Activated CD4-positive, alpha-beta memory T cell treated with anti-CD3 and anti-CD28 coated beads for 36 hours (primary cell): ENCODE results near the gene TRAPPC2L. TPM values are rescaled to one million over a fixed set of nuclear protein-coding genes. Genes with fewer than 3 reads are reported as not detected.

Experiments
- CTCF ChIA-PET: fragments of 350-600 bp; sonication (Branson Sonifier 250); formaldehyde crosslinking; loops from one replicate; lab custom pipeline; 2021; ENCODE audit warnings: antibody characterized with exemption, inconsistent platforms; lab: Charles Lee
- POLR2A ChIA-PET: fragments of 350-600 bp; sonication (Branson Sonifier 250); formaldehyde crosslinking; loops from one replicate; lab custom pipeline; 2021; ENCODE audit warnings: antibody characterized with exemption; lab: Charles Lee
- DNase-seq: peaks from one replicate; pipeline ENCODE4 v3.0.0-alpha.2; 2020
- H3K27ac Mint-ChIP-seq: one replicate; pipeline ENCODE4 v1.8.0; 2021; ENCODE audit warnings: mixed read lengths
- H3K27me3 Mint-ChIP-seq: one replicate; pipeline ENCODE4 v1.8.0; 2021; ENCODE audit warnings: mixed read lengths
- H3K36me3 Mint-ChIP-seq: one replicate; pipeline ENCODE4 v1.8.0; 2021; ENCODE audit warnings: mixed read lengths
- H3K4me1 Mint-ChIP-seq: one replicate; pipeline ENCODE4 v1.8.0; 2021; ENCODE audit warnings: low read depth, mixed read lengths
- H3K4me3 Mint-ChIP-seq: one replicate; pipeline ENCODE4 v1.8.0; 2021; ENCODE audit warnings: mild to moderate bottlenecking, mixed read lengths
- H3K9me3 Mint-ChIP-seq: one replicate; pipeline ENCODE4 v1.8.0; 2021; ENCODE audit warnings: mixed read lengths
- intact Hi-C: fragments of 100-400 bp; cut with micrococcal nuclease; formaldehyde crosslinking; loops from one replicate; pipeline ENCODE4 v1.15.1; 2023
- total RNA-seq, 2 experiments: library from RNA; stranded (reverse); gene quantifications; one replicate each; pipeline ENCODE4 v1.2.3, GENCODE V29; 2021

TRAPPC2L gene
- total RNA-seq, 2 experiments from 2014 or later: 63.6 to 71.5 TPM

- ChIA-PET POLR2A (no interaction called here), CTCF (no interaction called here)
- no peak for DNase-seq
- Mint-ChIP-seq H3K9me3 (no peaks in the 10 kb centered on the region), H3K27ac (no peak overlapping the region), H3K4me3 (no peak overlapping the region), H3K27me3 (peaks cover 6% of the 10 kb centered on the region), H3K4me1 (peaks cover 2% of the 10 kb centered on the region), H3K36me3 (no peaks in the 10 kb centered on the region)
- intact Hi-C loops: no loop called here
Measured at GRCh38 chr16:88875703-88876234, 18.8 kb downstream of the TRAPPC2L start.

DNA sequence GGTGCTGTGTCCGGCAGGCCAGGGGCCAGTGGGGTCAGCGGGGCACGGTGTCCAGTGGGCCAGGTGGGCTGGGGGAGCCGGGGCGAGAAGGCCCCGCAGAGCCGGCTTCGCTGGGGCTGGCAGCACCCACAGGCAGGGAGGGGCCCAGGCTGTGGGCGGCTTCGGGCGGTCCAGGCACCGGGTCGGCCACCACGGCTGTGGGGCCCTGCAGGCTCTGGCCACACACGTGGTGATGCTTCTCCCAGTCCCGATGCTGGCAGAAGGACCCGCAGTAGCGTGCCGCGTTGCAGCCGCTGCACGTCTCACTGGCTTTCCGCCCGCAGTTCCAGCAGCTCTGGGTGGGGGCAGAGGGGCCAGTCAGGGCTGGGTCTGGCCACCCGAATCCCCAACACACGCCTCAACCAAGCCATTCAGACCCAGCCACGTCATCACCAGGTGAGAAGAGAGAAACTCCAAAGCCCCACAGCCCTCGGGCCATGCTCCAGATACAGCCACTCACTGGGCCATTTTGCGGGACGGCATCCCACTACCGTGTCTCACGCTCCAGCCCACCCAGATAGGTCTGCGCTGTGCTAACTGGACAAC lies 20.1 kb downstream of the TRAPPC2L start:
- no peaks in the 10 kb centered on the region for H3K9me3 Mint-ChIP-seq
- no peaks in the 10 kb centered on the region for H3K4me1 Mint-ChIP-seq
- intact Hi-C loops: no loop called here
- no peak overlapping the region for H3K27ac Mint-ChIP-seq
- POLR2A ChIA-PET: no interaction called here
- H3K27me3 Mint-ChIP-seq: peaks cover 1% of the 10 kb centered on the region
- H3K4me3 Mint-ChIP-seq: no peak overlapping the region
- CTCF ChIA-PET: no interaction called here
- DNase-seq: no peak
- no peaks in the 10 kb centered on the region for H3K36me3 Mint-ChIP-seq

GRCh38 chr16:88877564-88878289 lies 20.8 kb downstream of the TRAPPC2L start:
- H3K36me3 Mint-ChIP-seq: no peaks in the 10 kb centered on the region
- intact Hi-C loops: no loop called here
- ChIA-PET POLR2A (no interaction called here), CTCF (no interaction called here)
- DNase-seq: no peak
- no peak overlapping the region for H3K4me3 Mint-ChIP-seq
- peaks cover 1% of the 10 kb centered on the region for H3K27me3 Mint-ChIP-seq
- H3K4me1 Mint-ChIP-seq: no peaks in the 10 kb centered on the region
- H3K27ac Mint-ChIP-seq: no peak overlapping the region
- no peaks in the 10 kb centered on the region for H3K9me3 Mint-ChIP-seq

DNA sequence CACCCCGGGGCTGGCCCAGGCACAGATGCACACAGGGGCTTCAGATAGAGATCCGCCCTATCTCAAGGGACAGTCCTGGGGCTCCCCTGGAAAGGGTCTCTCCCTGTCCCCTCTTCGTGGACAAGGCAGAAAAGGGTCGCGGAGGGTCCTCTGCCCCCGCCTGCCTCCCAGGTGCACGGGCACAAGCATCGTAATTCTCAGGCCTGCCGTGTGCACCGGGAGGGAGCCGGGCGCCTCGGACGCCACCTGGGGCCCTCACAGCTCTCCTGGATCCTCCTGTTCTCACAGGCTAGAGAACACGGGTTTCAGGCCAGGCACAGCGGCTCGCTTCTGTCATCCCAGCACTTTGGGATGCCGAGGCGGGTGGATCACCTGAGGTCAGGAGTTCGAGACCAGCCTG lies 21.4 kb downstream of the TRAPPC2L start:
- Mint-ChIP-seq H3K4me1 (no peaks in the 10 kb centered on the region), H3K27me3 (peaks cover 1% of the 10 kb centered on the region), H3K4me3 (no peak overlapping the region), H3K9me3 (no peaks in the 10 kb centered on the region), H3K36me3 (no peaks in the 10 kb centered on the region), H3K27ac (no peak overlapping the region)
- ChIA-PET CTCF (no interaction called here), POLR2A (no interaction called here)
- no peak for DNase-seq
- intact Hi-C loops: no loop called here

DNA sequence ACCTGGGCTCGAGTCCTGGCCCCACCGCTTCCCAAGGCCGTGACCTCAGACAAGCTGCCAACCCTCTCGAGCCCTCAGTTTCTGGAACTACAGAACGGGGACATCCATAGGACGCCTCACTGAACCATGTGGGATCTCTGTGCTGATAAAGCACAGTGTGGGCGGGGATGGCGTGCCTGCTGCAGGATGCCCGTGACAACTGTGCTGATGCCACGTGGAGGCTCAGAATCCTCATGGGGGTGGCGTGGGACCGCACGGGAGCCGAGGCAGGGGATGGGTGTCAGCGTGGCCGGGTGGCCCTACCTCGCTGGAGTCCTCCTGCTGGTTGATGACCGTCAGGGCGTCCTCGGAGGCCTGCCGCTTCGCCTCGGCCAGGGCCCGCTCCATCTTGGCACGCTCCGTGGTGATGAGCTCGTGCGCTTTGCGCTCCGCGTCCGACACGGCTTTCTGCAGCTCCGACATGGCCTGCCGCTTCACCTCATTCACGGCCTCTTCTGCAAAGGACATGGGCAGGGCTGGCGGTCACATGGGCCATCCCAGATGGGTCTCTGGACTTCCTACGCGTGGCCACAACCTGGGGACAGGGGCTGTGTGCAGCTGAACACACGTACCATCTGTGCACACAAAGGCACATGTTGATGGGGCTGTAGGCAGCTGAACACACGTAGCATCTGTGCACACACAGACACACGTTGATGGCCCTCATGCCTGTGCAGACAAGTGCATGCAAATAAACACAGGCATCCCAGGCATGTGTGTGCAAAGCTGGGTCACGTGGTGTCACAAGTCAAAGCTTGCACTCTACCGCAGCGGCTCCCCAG lies 22.2 kb downstream of the TRAPPC2L start:
- POLR2A ChIA-PET: no interaction called here
- no peaks in the 10 kb centered on the region for H3K9me3 Mint-ChIP-seq
- intact Hi-C loops: no loop called here
- no peak for DNase-seq
- H3K27ac Mint-ChIP-seq: no peak overlapping the region
- CTCF ChIA-PET: no interaction called here
- H3K4me1 Mint-ChIP-seq: no peaks in the 10 kb centered on the region
- peaks cover 1% of the 10 kb centered on the region for H3K27me3 Mint-ChIP-seq
- H3K4me3 Mint-ChIP-seq: no peak overlapping the region
- no peaks in the 10 kb centered on the region for H3K36me3 Mint-ChIP-seq

DNA sequence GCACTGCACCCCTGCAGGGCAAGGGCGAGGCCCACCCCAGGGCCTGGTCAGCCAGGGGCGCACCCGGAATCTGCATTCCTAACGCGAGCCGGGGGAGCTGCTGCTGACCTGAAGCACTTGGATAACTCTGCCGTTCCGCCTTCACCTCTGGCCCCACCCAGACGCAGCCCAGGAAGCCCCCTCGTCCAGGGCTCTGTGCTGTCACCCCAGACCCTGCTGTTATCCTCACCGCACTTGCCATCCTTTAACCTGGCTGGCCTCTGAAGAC lies 22.8 kb downstream of the TRAPPC2L start:
- ChIA-PET CTCF (no interaction called here), POLR2A (no interaction called here)
- Mint-ChIP-seq H3K4me1 (no peaks in the 10 kb centered on the region), H3K4me3 (no peak overlapping the region), H3K36me3 (no peaks in the 10 kb centered on the region), H3K27me3 (peaks cover 1% of the 10 kb centered on the region), H3K27ac (no peak overlapping the region), H3K9me3 (no peaks in the 10 kb centered on the region)
- intact Hi-C loops: no loop called here
- no peak for DNase-seq

- H3K36me3 Mint-ChIP-seq: no peaks in the 10 kb centered on the region
- H3K9me3 Mint-ChIP-seq: no peaks in the 10 kb centered on the region
- H3K4me3 Mint-ChIP-seq: no peak overlapping the region
- H3K4me1 Mint-ChIP-seq: no peaks in the 10 kb centered on the region
- ChIA-PET POLR2A (no interaction called here), CTCF (no interaction called here)
- intact Hi-C loops: no loop called here
- no peak for DNase-seq
- H3K27ac Mint-ChIP-seq: no peak overlapping the region
- H3K27me3 Mint-ChIP-seq: peaks cover 1% of the 10 kb centered on the region
Measured at GRCh38 chr16:88880226-88881006, 23.5 kb downstream of the TRAPPC2L start.

DNA sequence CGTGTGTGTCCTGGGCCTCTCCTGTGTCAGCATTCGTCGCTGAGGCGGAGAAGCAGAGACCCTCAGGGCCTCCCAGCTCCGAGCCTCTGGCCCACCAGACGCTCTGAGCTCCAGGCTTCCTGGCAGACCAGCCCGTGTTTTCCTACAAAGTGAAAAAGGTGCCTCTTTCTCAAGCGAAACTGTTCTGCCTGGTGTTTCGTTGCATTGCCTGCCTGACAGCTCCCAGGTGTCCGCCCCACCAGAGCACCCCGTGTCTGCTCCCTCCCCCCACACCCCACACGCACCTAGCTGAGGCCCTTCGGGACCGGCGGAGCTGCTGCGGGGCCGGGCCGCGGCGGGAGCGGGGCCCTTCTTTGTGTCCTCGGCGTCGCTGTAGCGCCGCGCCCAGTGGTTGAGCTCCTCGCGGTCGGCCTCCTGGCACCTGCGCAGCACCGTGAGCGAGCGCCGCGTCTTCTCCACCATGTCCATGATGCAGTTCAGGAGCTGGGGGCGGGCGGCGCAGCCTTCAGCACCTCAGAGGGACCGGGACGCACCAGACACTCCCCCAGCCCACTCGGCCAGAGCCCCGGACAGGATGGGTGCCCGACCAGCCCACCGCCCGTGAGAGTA lies 24.2 kb downstream of the TRAPPC2L start:
- ChIA-PET POLR2A (no interaction called here), CTCF (no interaction called here)
- Mint-ChIP-seq H3K27ac (no peak overlapping the region), H3K27me3 (no peaks in the 10 kb centered on the region), H3K36me3 (no peaks in the 10 kb centered on the region), H3K4me3 (no peak overlapping the region), H3K4me1 (no peaks in the 10 kb centered on the region), H3K9me3 (no peaks in the 10 kb centered on the region)
- DNase-seq: no peak
- intact Hi-C loops: no loop called here

DNA sequence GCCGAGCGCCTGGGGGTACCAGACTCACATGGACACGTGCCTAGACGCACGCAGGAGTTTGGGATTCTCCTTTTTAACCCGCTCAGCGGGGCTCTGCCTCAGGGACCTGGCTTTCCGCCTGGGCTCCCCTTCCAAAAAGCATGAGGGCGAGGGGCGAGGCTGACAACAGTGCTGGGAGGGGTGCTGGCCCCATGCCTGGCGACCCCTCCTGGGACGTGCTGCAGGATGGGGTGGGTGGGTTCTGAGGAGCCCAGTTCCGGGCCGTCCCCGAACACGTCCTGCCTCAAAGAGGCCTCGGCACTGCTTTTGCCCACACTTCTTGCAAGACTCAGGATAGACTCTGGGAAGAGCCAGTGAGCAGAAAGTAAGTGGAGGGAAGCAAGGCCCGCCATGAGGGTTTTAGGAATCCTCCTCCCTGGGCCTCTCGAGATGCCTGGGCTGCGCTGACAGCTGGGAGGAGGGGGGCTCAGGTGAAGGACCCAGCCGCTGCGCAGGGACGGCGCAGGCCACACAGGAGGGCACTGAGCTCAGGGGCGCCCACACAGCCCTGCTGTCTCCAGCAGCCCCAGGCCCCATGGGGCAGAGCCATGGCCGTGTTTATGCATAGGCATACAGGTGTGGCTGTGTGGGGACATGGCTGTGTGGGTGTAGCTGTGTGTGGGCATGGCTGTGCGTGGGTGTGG lies 24.9 kb downstream of the TRAPPC2L start:
- intact Hi-C loops: no loop called here
- H3K27ac Mint-ChIP-seq: no peak overlapping the region
- no peaks in the 10 kb centered on the region for H3K9me3 Mint-ChIP-seq
- H3K36me3 Mint-ChIP-seq: no peaks in the 10 kb centered on the region
- H3K4me1 Mint-ChIP-seq: no peaks in the 10 kb centered on the region
- ChIA-PET POLR2A (no interaction called here), CTCF (no interaction called here)
- no peak for DNase-seq
- H3K27me3 Mint-ChIP-seq: no peaks in the 10 kb centered on the region
- no peak overlapping the region for H3K4me3 Mint-ChIP-seq

GRCh38 chr16:88882358-88883030 lies 25.6 kb downstream of the TRAPPC2L start:
- H3K4me3 Mint-ChIP-seq: no peak overlapping the region
- POLR2A ChIA-PET: no interaction called here
- H3K36me3 Mint-ChIP-seq: no peaks in the 10 kb centered on the region
- H3K4me1 Mint-ChIP-seq: no peaks in the 10 kb centered on the region
- intact Hi-C loops: no loop called here
- H3K27ac Mint-ChIP-seq: no peak overlapping the region
- DNase-seq: no peak
- no peaks in the 10 kb centered on the region for H3K9me3 Mint-ChIP-seq
- CTCF ChIA-PET: no interaction called here
- no peaks in the 10 kb centered on the region for H3K27me3 Mint-ChIP-seq
